Activated naive CD4-positive, alpha-beta T cell treated with anti-CD3 and anti-CD28 coated beads for 36 hours (primary cell): ENCODE data around the gene DIP2C. TPM values are rescaled to one million over a fixed set of nuclear protein-coding genes. Genes with fewer than 3 reads are reported as not detected.

Source experiments
- CTCF ChIA-PET: fragments of 350-600 bp; sonication (Branson Sonifier 250); formaldehyde crosslinking; loops from one replicate; lab custom pipeline; 2021; ENCODE audit warnings: antibody characterized with exemption; lab: Charles Lee
- DNase-seq: peaks from one replicate; pipeline ENCODE4 v3.0.0-alpha.2; 2020
- H3K27ac Mint-ChIP-seq: one replicate; pipeline ENCODE4 v1.8.0; 2021; ENCODE audit warnings: mild to moderate bottlenecking, mixed read lengths
- H3K27me3 Mint-ChIP-seq: one replicate; pipeline ENCODE4 v1.8.0; 2021; ENCODE audit warnings: low read depth, mixed read lengths
- H3K36me3 Mint-ChIP-seq: one replicate; pipeline ENCODE4 v1.8.0; 2021; ENCODE audit warnings: low read depth, mixed read lengths
- H3K4me1 Mint-ChIP-seq: one replicate; pipeline ENCODE4 v1.8.0; 2021; ENCODE audit warnings: low read depth, mixed read lengths
- H3K4me3 Mint-ChIP-seq: one replicate; pipeline ENCODE4 v1.8.0; 2021; ENCODE audit warnings: mild to moderate bottlenecking, moderate library complexity, mixed read lengths
- H3K9me3 Mint-ChIP-seq: one replicate; pipeline ENCODE4 v1.8.0; 2021; ENCODE audit warnings: mixed read lengths
- intact Hi-C: fragments of 100-400 bp; cut with micrococcal nuclease; formaldehyde crosslinking; loops from one replicate; pipeline ENCODE4 v1.15.1; 2023
- total RNA-seq, 2 experiments: library from RNA; stranded (reverse); gene quantifications; one replicate each; pipeline ENCODE4 v1.2.3, GENCODE V29; 2021

The DIP2C gene
- total RNA-seq, 2 experiments from 2014 or later = 0.67 to 0.91 TPM

- intact Hi-C loops = no loop called here
Observed at GRCh38 chr10:299512-299911, 390.0 kb downstream of the DIP2C start.

GRCh38 chr10:298033-298432 lies 391.4 kb downstream of the DIP2C start:
- no peaks in the 10 kb centered on the region for H3K4me1 Mint-ChIP-seq
- no peak for DNase-seq
- H3K36me3 Mint-ChIP-seq = peaks cover 6% of the 10 kb centered on the region
- CTCF ChIA-PET = no interaction called here
- no peak overlapping the region for H3K4me3 Mint-ChIP-seq
- intact Hi-C loops = no loop called here
- no peaks in the 10 kb centered on the region for H3K27me3 Mint-ChIP-seq
- no peaks in the 10 kb centered on the region for H3K9me3 Mint-ChIP-seq
- no peak overlapping the region for H3K27ac Mint-ChIP-seq

More at GRCh38 chr10:299512-299911, 390.0 kb downstream of the DIP2C start:
- H3K9me3 Mint-ChIP-seq = no peaks in the 10 kb centered on the region
- no peaks in the 10 kb centered on the region for H3K4me1 Mint-ChIP-seq
- no peaks in the 10 kb centered on the region for H3K27me3 Mint-ChIP-seq
- no peak overlapping the region for H3K27ac Mint-ChIP-seq
- peaks cover 6% of the 10 kb centered on the region for H3K36me3 Mint-ChIP-seq
- CTCF ChIA-PET = no interaction called here
- no peak for DNase-seq
- H3K4me3 Mint-ChIP-seq = no peak overlapping the region

- intact Hi-C loops = no loop called here
- no peaks in the 10 kb centered on the region for H3K4me1 Mint-ChIP-seq
- DNase-seq = no peak
- CTCF ChIA-PET = no interaction called here
- H3K27ac Mint-ChIP-seq = no peak overlapping the region
- peaks cover 6% of the 10 kb centered on the region for H3K36me3 Mint-ChIP-seq
- H3K27me3 Mint-ChIP-seq = no peaks in the 10 kb centered on the region
- no peaks in the 10 kb centered on the region for H3K9me3 Mint-ChIP-seq
- H3K4me3 Mint-ChIP-seq = no peak overlapping the region
Observed at GRCh38 chr10:297567-297966, 391.9 kb downstream of the DIP2C start.

- H3K27me3 Mint-ChIP-seq = no peaks in the 10 kb centered on the region
- H3K4me1 Mint-ChIP-seq = no peaks in the 10 kb centered on the region
- intact Hi-C loops = no loop called here
- CTCF ChIA-PET = no interaction called here
- no peak overlapping the region for H3K4me3 Mint-ChIP-seq
- no peaks in the 10 kb centered on the region for H3K9me3 Mint-ChIP-seq
- no peak overlapping the region for H3K27ac Mint-ChIP-seq
- no peak for DNase-seq
- peaks cover 6% of the 10 kb centered on the region for H3K36me3 Mint-ChIP-seq
Observed at GRCh38 chr10:293636-294035, 395.8 kb downstream of the DIP2C start.

- CTCF ChIA-PET = no interaction called here
- Mint-ChIP-seq H3K27ac (no peak overlapping the region), H3K36me3 (peaks cover 5% of the 10 kb centered on the region), H3K4me3 (no peak overlapping the region), H3K9me3 (no peaks in the 10 kb centered on the region), H3K27me3 (no peaks in the 10 kb centered on the region), H3K4me1 (no peaks in the 10 kb centered on the region)
- intact Hi-C loops = no loop called here
- DNase-seq = no peak
Observed at GRCh38 chr10:290026-290725, 399.3 kb downstream of the DIP2C start.

- Mint-ChIP-seq H3K27ac (no peak overlapping the region), H3K4me1 (no peaks in the 10 kb centered on the region), H3K4me3 (no peak overlapping the region), H3K27me3 (no peaks in the 10 kb centered on the region), H3K9me3 (no peaks in the 10 kb centered on the region), H3K36me3 (peaks cover 3% of the 10 kb centered on the region)
- CTCF ChIA-PET = no interaction called here
- DNase-seq = no peak
- intact Hi-C loops = no loop called here
Observed at GRCh38 chr10:289581-289980, 399.9 kb downstream of the DIP2C start.

- H3K36me3 Mint-ChIP-seq = peaks cover 4% of the 10 kb centered on the region
- H3K27me3 Mint-ChIP-seq = no peaks in the 10 kb centered on the region
- H3K4me1 Mint-ChIP-seq = peaks cover 5% of the 10 kb centered on the region
- CTCF ChIA-PET = no interaction called here
- no peak overlapping the region for H3K27ac Mint-ChIP-seq
- H3K4me3 Mint-ChIP-seq = no peak overlapping the region
- H3K9me3 Mint-ChIP-seq = no peaks in the 10 kb centered on the region
- intact Hi-C loops = no loop called here
- no peak for DNase-seq
Observed at GRCh38 chr10:288316-289200, 400.9 kb downstream of the DIP2C start.

GRCh38 chr10:287814-288213 lies 401.7 kb downstream of the DIP2C start:
- Mint-ChIP-seq H3K36me3 (peaks cover 4% of the 10 kb centered on the region), H3K27ac (no peak overlapping the region)
- CTCF ChIA-PET = no interaction called here

GRCh38 chr10:287026-287709 lies 402.3 kb downstream of the DIP2C start:
- CTCF ChIA-PET = no interaction called here
- intact Hi-C loops = no loop called here
- DNase-seq = no peak
- Mint-ChIP-seq H3K9me3 (no peaks in the 10 kb centered on the region), H3K27ac (no peak overlapping the region), H3K27me3 (no peaks in the 10 kb centered on the region), H3K4me1 (peaks cover 5% of the 10 kb centered on the region), H3K36me3 (peaks cover 4% of the 10 kb centered on the region), H3K4me3 (no peak overlapping the region)

More at GRCh38 chr10:287814-288213, 401.7 kb downstream of the DIP2C start:
- intact Hi-C loops = no loop called here
- Mint-ChIP-seq H3K9me3 (no peaks in the 10 kb centered on the region), H3K4me1 (peaks cover 5% of the 10 kb centered on the region), H3K27me3 (no peaks in the 10 kb centered on the region), H3K4me3 (no peak overlapping the region)
- no peak for DNase-seq

GRCh38 chr10:285216-285615 lies 404.3 kb downstream of the DIP2C start:
- H3K36me3 Mint-ChIP-seq = peaks cover 4% of the 10 kb centered on the region
- DNase-seq = no peak
- no peak overlapping the region for H3K4me3 Mint-ChIP-seq
- intact Hi-C loops = no loop called here
- H3K27me3 Mint-ChIP-seq = no peaks in the 10 kb centered on the region
- CTCF ChIA-PET = no interaction called here
- no peak overlapping the region for H3K27ac Mint-ChIP-seq
- peaks cover 5% of the 10 kb centered on the region for H3K4me1 Mint-ChIP-seq
- no peaks in the 10 kb centered on the region for H3K9me3 Mint-ChIP-seq

GRCh38 chr10:283916-284356 lies 405.5 kb downstream of the DIP2C start:
- Mint-ChIP-seq H3K27ac (no peak overlapping the region), H3K4me3 (no peak overlapping the region), H3K36me3 (peaks cover 4% of the 10 kb centered on the region), H3K9me3 (no peaks in the 10 kb centered on the region), H3K4me1 (peaks cover 5% of the 10 kb centered on the region), H3K27me3 (no peaks in the 10 kb centered on the region)
- intact Hi-C loops = no loop called here
- DNase-seq = peak; percentile 20
- CTCF ChIA-PET = no interaction called here

- no peaks in the 10 kb centered on the region for H3K9me3 Mint-ChIP-seq
- CTCF ChIA-PET = no interaction called here
- intact Hi-C loops = no loop called here
- peaks cover 1% of the 10 kb centered on the region for H3K36me3 Mint-ChIP-seq
- DNase-seq = no peak
- H3K27ac Mint-ChIP-seq = no peak overlapping the region
- H3K4me1 Mint-ChIP-seq = peaks cover 5% of the 10 kb centered on the region
- no peak overlapping the region for H3K4me3 Mint-ChIP-seq
- no peaks in the 10 kb centered on the region for H3K27me3 Mint-ChIP-seq
Observed at GRCh38 chr10:283140-283479, 406.4 kb downstream of the DIP2C start.
